Skeletal muscle satellite cell (primary cell): ENCODE data around the gene LSM3.
A peak's percentile ranks its signal among the peaks of the same experiment; 100 is the strongest.

Source experiments
- H3K27me3 ChIP-seq: 2 replicates; pipeline ENCODE4 v1.7.0; 2013; ENCODE audit warnings: low read length; ENCODE audit not compliant: control insufficient read depth, insufficient read depth
- H3K36me3 ChIP-seq: 2 replicates; pipeline ENCODE4 v1.7.0; 2013; ENCODE audit warnings: mild to moderate bottlenecking, control low read depth, low read length; ENCODE audit not compliant: insufficient read depth
- H3K4me1 ChIP-seq: 2 replicates; pipeline ENCODE4 v1.7.0; 2013; ENCODE audit warnings: low read length; ENCODE audit not compliant: control insufficient read depth, insufficient read depth
- H3K4me2 ChIP-seq: 2 replicates; pipeline ENCODE4 v1.7.0; 2013; ENCODE audit warnings: mild to moderate bottlenecking, low read length
- H3K4me3 ChIP-seq: 2 replicates; pipeline ENCODE4 v1.7.0; 2013; ENCODE audit warnings: low read length
- H3K9ac ChIP-seq: 2 replicates; pipeline ENCODE4 v1.7.0; 2013; ENCODE audit warnings: mild to moderate bottlenecking, low read depth, low read length, moderate library complexity
- H3K9me3 ChIP-seq: replicated peaks from 2 replicates; pipeline ENCODE4 v1.7.0; 2013; ENCODE audit warnings: mild to moderate bottlenecking, control low read depth, low read length

Gene LSM3

GRCh38 chr3:14204515-14205284 lies 26.1 kb downstream of the LSM3 start:
- H3K9me3 ChIP-seq, result no peaks in the 10 kb centered on the region
- no peaks in the 10 kb centered on the region for H3K36me3 ChIP-seq
- H3K4me3 ChIP-seq, result no peak overlapping the region
- H3K4me2 ChIP-seq, result peak overlapping the region; percentile 14
- H3K9ac ChIP-seq, result no peak overlapping the region
- H3K4me1 ChIP-seq, result peaks cover 41% of the 10 kb centered on the region
- H3K27me3 ChIP-seq, result no peaks in the 10 kb centered on the region

- Histone ChIP-seq H3K27me3 (no peaks in the 10 kb centered on the region), H3K9ac (no peak overlapping the region), H3K4me2 (no peak overlapping the region), H3K4me1 (peaks cover 38% of the 10 kb centered on the region), H3K4me3 (no peak overlapping the region), H3K9me3 (no peaks in the 10 kb centered on the region), H3K36me3 (no peaks in the 10 kb centered on the region)
Observed at GRCh38 chr3:14206548-14207177, 28.0 kb downstream of the LSM3 start.

- H3K4me2 ChIP-seq, result no peak overlapping the region
- no peaks in the 10 kb centered on the region for H3K27me3 ChIP-seq
- no peaks in the 10 kb centered on the region for H3K9me3 ChIP-seq
- H3K9ac ChIP-seq, result no peak overlapping the region
- peaks cover 35% of the 10 kb centered on the region for H3K4me1 ChIP-seq
- no peak overlapping the region for H3K4me3 ChIP-seq
- H3K36me3 ChIP-seq, result no peaks in the 10 kb centered on the region
Observed at GRCh38 chr3:14208168-14208567, 29.6 kb downstream of the LSM3 start.

DNA sequence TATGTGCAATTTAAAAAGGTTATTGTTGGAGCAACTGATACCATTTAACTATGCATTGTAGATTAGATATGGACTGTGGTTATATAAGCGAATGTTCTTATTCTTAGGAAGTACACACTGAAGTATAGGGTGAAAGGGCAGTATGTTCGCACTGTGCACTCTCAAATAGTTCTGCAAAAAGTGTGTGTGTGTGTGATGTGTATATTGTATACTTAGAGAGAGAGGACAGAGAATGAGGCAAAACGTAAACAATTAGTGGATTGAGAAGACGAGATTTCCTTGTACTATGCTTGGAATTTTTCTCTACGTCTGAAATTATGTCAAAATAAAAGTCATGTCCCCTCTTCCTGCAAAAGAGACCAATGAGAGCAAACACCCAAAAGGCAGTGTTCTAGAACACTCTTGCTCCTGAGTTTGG lies 30.4 kb downstream of the LSM3 start:
- Histone ChIP-seq H3K4me2 (no peak overlapping the region), H3K36me3 (no peaks in the 10 kb centered on the region), H3K9me3 (no peaks in the 10 kb centered on the region), H3K4me3 (no peak overlapping the region), H3K27me3 (no peaks in the 10 kb centered on the region), H3K4me1 (peaks cover 32% of the 10 kb centered on the region), H3K9ac (no peak overlapping the region)

- H3K4me2 ChIP-seq, result no peak overlapping the region
- H3K4me1 ChIP-seq, result peaks cover 29% of the 10 kb centered on the region
- no peak overlapping the region for H3K4me3 ChIP-seq
- no peak overlapping the region for H3K9ac ChIP-seq
- H3K9me3 ChIP-seq, result no peaks in the 10 kb centered on the region
- no peaks in the 10 kb centered on the region for H3K36me3 ChIP-seq
- no peaks in the 10 kb centered on the region for H3K27me3 ChIP-seq
Observed at GRCh38 chr3:14209581-14210289, 31.1 kb downstream of the LSM3 start.

- Histone ChIP-seq H3K4me2 (no peak overlapping the region), H3K4me1 (peaks cover 25% of the 10 kb centered on the region), H3K9ac (peak overlapping the region; percentile 22), H3K27me3 (no peaks in the 10 kb centered on the region), H3K36me3 (no peaks in the 10 kb centered on the region), H3K9me3 (no peaks in the 10 kb centered on the region), H3K4me3 (no peak overlapping the region)
Observed at GRCh38 chr3:14210290-14210688, 31.7 kb downstream of the LSM3 start.

DNA sequence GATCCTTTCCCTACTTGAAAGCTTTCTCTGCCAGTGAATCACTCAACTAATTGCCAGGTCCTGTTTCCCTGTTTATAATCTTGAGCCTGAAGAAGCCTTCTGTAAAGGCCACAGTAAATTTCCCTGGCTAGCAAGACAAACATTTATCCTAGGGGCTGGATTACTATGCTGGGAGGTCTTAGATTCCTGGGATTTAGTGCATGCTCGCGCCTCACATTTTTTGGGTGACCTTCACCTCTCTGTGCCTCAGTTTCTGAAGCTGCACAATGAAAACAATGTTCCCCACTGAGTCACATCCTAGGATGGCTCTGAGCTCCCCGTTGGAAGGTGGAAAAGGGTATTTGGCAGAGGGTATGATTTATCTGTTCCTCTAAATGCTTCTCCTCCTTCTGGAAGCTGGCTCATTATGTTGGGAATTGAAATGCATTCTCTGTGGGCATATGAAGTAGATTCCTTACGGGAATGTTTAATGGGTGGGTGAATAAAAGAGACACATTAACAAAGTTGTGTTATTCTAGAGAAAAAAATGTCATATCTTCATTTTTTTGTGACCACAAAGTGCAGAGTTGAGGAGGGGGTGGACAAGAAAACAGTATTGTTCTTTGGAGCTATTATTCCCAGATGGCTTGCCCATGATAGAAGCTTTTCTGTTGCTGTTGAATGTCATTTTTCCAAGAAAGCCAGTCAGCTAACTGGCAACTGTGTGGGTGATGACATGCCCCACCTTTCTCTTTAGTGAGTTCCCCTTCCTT lies 32.4 kb downstream of the LSM3 start:
- Histone ChIP-seq H3K4me2 (no peak overlapping the region), H3K27me3 (no peaks in the 10 kb centered on the region), H3K4me1 (peaks cover 25% of the 10 kb centered on the region), H3K36me3 (no peaks in the 10 kb centered on the region), H3K9me3 (no peaks in the 10 kb centered on the region), H3K4me3 (no peak overlapping the region), H3K9ac (peak overlapping the region; percentile 42)

DNA sequence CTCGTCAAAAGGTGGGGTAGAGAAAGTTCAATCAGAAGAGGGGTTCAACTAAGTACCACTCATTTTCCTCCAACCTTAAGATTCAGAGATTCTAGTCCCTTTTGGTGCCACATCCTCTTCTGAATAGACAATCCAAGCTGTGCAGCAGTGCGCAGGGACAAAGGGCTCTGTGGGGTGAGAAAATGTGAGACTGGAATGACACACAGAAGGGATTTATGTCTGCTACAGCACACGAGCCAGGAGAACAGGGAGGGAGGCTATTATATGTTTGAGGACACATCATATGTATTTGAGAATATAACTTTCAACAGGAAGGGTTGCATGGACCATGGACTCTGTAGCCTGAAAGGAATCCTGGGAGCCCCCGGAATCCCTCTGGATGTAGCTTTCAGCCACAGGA lies 33.0 kb downstream of the LSM3 start:
- Histone ChIP-seq H3K36me3 (no peaks in the 10 kb centered on the region), H3K9me3 (no peaks in the 10 kb centered on the region), H3K4me2 (no peak overlapping the region), H3K4me3 (no peak overlapping the region), H3K27me3 (no peaks in the 10 kb centered on the region), H3K4me1 (peaks cover 25% of the 10 kb centered on the region), H3K9ac (peak overlapping the region; percentile 42)

DNA sequence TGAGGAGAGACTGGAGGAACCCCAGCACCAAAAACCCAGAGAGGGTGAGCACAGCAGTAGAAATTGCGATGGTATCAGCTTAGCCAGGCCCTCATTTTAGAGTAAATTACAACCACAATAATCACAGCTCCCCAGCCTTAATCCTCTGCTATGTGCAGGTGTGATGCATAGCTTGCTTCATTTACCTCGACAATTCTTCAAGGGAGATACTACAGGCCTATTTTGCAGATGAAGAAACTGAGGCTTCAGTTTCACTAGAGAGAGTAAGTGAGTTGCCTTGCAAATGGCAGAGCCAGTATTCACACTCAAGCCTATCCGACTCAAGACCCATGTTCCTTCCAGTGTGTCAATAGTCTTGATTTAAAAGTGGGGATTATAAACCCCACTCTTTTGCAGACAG lies 33.4 kb downstream of the LSM3 start:
- Histone ChIP-seq H3K4me3 (no peak overlapping the region), H3K9me3 (no peaks in the 10 kb centered on the region), H3K36me3 (no peaks in the 10 kb centered on the region), H3K27me3 (no peaks in the 10 kb centered on the region), H3K4me1 (peaks cover 25% of the 10 kb centered on the region), H3K4me2 (no peak overlapping the region), H3K9ac (peak overlapping the region; percentile 42)

- Histone ChIP-seq H3K27me3 (no peaks in the 10 kb centered on the region), H3K36me3 (no peaks in the 10 kb centered on the region), H3K4me3 (no peak overlapping the region), H3K4me2 (no peak overlapping the region), H3K9me3 (no peaks in the 10 kb centered on the region), H3K9ac (no peak overlapping the region), H3K4me1 (peaks cover 25% of the 10 kb centered on the region)
Observed at GRCh38 chr3:14213066-14213774, 34.6 kb downstream of the LSM3 start.

- H3K4me3 ChIP-seq, result no peak overlapping the region
- H3K4me2 ChIP-seq, result no peak overlapping the region
- peaks cover 18% of the 10 kb centered on the region for H3K4me1 ChIP-seq
- H3K27me3 ChIP-seq, result no peaks in the 10 kb centered on the region
- no peaks in the 10 kb centered on the region for H3K9me3 ChIP-seq
- H3K9ac ChIP-seq, result no peak overlapping the region
- H3K36me3 ChIP-seq, result no peaks in the 10 kb centered on the region
Observed at GRCh38 chr3:14214764-14215163, 36.1 kb downstream of the LSM3 start.
